A549 treated with DMSO at 1 μM for 4 hours (cell line): Measurements from ENCODE around the gene KLHDC3. TPM values are rescaled to one million over a fixed set of nuclear protein-coding genes. Genes with fewer than 3 reads are reported as not detected.

Experiments
- total RNA-seq: library from RNA; stranded (reverse); fragments of 200-300 nt; extraction: Qiagen RNA extraction; gene quantifications from 5 replicates; pipeline ENCODE4 v1.2.3, GENCODE V29; 2022; ENCODE audit warnings: low read depth

The KLHDC3 gene, protein sequence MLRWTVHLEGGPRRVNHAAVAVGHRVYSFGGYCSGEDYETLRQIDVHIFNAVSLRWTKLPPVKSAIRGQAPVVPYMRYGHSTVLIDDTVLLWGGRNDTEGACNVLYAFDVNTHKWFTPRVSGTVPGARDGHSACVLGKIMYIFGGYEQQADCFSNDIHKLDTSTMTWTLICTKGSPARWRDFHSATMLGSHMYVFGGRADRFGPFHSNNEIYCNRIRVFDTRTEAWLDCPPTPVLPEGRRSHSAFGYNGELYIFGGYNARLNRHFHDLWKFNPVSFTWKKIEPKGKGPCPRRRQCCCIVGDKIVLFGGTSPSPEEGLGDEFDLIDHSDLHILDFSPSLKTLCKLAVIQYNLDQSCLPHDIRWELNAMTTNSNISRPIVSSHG
- total RNA-seq, result 27.9 to 32.8 TPM (median 29.8 TPM) in 5 replicates

DNA sequence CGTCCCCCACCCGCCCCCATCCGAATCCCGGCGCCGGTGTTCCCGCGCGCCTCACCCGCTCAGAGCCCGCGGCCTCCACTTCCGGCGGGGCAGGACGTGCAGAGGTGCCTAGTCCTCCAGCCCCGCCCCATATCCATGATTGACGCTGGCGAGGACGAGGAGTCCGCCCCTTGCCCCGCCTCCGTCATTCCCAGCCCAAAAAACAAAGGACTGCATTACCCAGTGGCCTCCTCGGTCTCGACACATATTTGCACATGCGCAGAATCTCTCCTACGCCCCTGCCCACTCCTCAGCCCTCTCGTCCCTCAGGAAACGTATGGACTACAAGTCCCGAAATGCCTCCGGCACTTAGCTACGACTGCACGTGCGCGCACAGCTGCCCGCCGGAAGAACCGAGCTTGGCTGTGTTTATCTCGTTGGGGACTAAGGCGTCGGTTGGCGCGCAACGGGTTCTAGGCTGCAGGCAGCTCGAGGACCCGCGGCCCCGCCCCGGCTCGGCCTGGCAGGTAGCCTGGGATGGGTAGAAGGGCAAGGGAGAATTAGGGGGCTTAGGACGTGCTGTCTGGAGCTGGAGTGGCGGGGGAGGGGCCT lies at the start of gene KLHDC3, which contains the start of gene MEA1:
Gene KLHDC3, plus strand, starts transcription at position 407 of the 591 bp plus-strand sequence. CDS start 2,944 bp downstream, outside the sequence.
Gene MEA1, minus strand, starts transcription at position 104 of the 591 bp plus-strand sequence. CDS start 133 bp downstream, outside the sequence.

DNA sequence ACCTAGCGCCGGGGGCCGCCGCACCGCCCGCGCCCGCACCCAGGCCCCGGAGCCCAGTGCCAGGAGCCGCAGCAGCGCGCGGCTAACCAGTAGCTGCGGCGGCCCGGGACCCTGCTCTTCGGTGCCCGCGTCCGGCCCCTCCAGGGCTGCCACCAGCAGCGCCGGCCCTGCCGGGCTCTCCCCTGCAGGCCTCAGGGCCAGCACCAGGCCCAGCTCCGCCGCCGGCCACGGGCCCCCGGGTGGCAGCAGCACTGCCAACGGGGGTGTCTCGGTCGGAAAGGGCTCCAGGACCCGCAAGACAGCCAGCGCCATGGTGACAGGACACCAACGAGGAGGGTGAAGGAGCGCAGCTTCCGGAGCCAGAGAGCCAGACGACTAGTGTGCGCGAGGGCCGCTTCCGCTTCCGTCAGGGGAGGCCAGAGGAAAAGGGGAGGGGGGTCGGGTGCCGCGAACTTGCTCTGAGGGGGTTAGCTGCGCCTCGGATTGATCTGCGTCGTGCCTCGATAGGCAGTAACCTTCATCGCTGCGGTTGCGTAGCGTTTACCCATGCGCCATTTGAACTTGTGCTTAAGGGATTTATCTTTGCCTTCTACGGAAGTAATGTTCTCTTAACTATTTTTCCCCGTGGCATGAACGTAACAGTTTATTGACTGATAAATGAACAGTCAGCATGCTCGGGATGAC lies 35.1 kb upstream of the KLHDC3 start, which contains the start of gene PEX6:
Gene PEX6, minus strand, starts transcription at position 343 of the 684 bp plus-strand sequence. Its CDS starts 31 bp downstream, at position 312.

DNA sequence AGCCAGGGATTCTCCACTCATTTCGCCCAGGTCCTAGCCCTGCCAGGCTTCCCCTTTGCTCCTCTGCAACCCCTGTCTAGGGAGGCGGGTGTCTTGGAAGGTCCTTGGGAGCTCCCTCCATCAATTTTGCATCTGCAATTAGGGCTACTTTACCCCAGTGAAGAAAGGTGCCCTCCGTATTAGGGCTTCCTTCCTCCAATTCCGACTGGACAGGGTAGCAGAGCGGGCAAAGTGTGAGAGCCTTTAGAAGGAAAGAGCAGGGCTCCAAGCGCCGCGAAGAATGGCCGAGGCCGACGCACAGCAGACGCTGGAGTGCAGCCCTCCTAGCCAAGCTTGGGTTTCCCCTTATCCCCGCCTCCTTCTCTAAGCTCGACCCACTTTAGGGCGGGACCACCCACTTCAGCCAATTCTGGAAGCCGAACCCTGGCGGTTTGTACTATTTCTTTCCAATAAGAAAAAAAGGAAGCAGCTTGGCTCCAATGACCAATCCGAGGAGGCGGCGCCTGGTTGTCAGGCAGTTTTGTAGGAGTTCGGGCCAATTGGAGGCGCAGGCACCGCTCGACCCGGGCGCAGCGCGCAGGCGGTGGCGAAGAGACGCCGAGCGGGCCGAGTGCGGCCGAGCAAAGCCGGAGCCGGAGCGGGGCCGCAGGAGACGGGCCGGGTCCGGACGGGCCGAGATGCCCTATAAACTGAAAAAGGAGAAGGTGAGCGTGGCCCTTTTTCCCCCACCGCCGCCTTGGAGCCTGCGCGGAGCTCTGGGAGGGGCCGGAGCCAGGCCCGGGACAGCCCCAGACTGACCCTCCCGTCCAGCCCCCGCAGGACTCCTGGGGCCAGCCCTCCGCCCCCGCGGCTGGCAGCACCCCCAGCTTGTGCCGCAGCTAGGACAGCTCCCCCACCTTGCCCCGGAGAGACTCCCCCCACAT lies 29.8 kb upstream of the KLHDC3 start, which contains the start of gene PPP2R5D:
Gene PPP2R5D, plus strand, starts transcription at position 570 of the 923 bp plus-strand sequence. Its CDS starts 108 bp downstream, at position 678.

DNA sequence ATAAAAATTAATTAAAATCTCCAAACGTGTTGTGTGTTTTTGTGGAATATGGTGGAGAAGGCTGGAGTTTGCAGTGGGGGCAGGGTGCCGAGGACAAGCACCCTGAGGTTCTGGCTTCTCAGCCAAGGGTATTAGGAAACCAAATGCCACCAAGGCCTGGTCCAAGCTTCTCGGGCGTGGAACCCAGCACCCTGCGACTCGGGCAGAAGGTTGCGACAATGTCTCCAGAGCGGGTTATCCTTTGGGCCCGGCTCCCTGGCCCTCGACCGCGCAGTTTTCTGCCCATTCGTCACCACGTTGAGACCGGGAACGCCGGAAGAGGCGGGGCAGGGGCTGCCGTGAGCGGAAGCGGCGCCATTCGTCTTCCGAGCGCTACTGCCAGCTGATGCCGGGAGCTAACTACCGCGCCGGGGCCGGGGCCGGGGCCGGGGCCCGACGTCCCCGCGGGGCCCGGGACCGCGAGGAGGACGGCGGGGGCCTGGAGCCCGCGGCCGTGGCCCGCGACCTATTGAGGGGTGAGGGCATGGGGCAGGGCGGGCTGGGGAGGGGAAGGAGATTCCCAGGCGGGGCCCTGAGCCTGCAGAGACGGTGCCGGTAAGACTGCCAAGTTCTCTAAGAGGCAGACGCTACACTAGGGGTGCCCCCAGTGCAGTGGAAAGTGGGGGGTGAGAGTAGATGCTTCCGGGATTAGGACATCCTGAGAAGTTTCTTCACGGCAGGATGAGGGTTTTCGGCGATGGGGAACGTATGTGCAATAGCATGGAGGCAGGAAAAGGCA lies 7.4 kb downstream of the KLHDC3 start, which contains the start of gene RRP36:
Gene RRP36, plus strand, starts transcription at position 354 of the 778 bp plus-strand sequence. Its CDS starts 32 bp downstream, at position 386.

DNA sequence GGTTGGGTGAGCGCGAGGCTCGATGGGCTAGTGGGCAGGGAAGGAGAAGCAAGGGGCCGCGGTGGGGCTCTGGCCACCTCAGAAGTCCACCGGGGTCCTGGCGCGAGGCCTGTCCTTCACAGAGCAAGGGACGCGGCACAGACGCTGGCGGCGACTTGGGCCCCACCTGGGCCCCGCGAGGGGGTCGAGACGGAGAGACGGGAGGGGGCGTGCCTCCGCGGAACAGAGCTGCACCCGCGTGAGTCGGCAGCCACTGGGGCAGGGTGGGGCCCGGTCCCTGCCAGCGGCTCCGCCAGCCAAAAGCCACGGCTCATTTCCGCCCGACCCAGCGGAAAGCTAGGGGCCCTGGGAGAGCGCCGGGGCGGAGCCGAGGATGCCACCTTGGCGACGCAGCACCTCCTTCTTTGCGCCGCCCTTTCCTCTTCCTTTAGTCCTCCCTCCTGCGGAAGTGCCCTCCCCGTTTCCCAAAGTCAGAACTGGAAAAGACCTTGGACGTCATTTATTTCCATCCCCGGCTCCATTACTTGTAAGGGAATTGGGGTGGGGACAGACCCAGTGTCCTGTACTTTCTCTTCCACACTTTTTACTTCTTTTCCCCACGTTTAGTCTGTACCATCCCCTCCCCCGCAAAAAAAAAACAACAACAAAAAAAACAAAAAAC lies 39.6 kb downstream of the KLHDC3 start, which contains the start of gene CUL7:
Gene CUL7, minus strand, starts transcription at position 307 of the 661 bp plus-strand sequence. CDS start 1,063 bp downstream, outside the sequence.

DNA sequence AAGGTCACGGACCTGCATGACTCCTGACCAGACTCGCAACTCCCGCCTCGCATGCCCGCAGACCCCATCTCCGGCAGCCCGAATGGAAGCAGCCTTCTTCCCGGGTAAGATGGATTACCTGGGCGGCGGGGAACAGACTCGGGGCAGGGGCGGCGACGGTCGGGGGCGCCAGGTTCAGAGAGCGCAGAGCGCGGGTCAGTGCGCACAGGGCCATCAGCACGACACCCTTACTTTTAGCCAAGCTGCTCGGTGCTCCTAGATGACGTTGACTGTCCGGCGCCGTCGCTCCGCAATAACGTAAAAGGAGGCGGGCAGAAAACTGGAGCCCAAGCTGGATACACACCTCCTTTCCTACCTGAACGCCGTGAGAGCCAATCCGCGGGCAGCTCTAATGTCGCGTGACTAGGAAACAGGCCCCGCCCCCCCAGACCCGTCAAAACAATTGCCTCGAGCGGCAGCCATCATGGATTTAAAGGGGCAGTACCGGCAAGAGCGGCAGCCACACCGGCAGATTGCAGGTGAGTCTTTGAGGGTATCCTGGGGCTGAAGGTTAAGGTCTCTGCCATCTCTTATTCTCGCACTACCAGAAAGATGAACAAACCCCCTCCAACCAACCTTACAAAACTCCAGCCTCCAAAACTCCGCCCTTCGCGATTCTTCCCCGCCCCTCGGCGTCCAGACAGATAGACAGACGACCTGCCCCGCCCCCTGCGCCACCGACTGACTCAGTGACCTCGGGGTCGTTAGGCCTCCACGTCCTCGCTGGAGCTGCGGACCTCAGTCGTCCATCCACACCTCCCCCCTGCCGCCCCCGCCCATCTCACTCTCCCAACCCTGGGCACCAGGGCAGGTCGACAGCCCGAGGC lies 45.4 kb downstream of the KLHDC3 start, which contains the start of the genes KLC4 and MRPL2:
Gene KLC4, plus strand, starts transcription at position 464 of the 866 bp plus-strand sequence. CDS start 1,705 bp downstream, outside the sequence.
Gene MRPL2, minus strand, starts transcription at position 267 of the 866 bp plus-strand sequence. Its CDS starts 53 bp downstream, at position 214.

Other genes with a start within 250 kb of the KLHDC3 start
- 2.8 to 4.1 TPM (median 3.8 TPM) in 5 replicates for gene BICRAL, start 232.2 kb upstream of the KLHDC3 start, total RNA-seq
- 73.7 to 96.5 TPM (median 78.0 TPM) in 5 replicates for gene RPL7L1, start 134.6 kb upstream of the KLHDC3 start, total RNA-seq
- not detected in 5 replicates for gene PTCRA, start 98.2 kb upstream of the KLHDC3 start, total RNA-seq
- gene CNPY3, start 84.8 kb upstream of the KLHDC3 start, total RNA-seq, result 38.7 to 45.4 TPM (median 43.4 TPM) in 5 replicates
- gene GNMT, start 53.5 kb upstream of the KLHDC3 start, total RNA-seq, result 0.09 to 0.19 TPM (median 0.14 TPM) in 4 of 5 replicates, not detected in the other
- 5.5 to 10.5 TPM (median 9.6 TPM) in 5 replicates for gene PEX6, start 35.1 kb upstream of the KLHDC3 start, total RNA-seq
- 25.2 to 30.8 TPM (median 27.0 TPM) in 5 replicates for gene PPP2R5D, start 29.7 kb upstream of the KLHDC3 start, total RNA-seq
- 84.5 to 98.0 TPM (median 96.9 TPM) in 5 replicates for gene MEA1, start 303 bp upstream of the KLHDC3 start, total RNA-seq
- 69.0 to 76.3 TPM (median 74.7 TPM) in 5 replicates for gene RRP36, start 7.4 kb downstream of the KLHDC3 start, total RNA-seq
- gene CUL7, start 39.6 kb downstream of the KLHDC3 start, total RNA-seq, result 7.3 to 8.5 TPM (median 7.6 TPM) in 5 replicates
- gene MRPL2, start 45.2 kb downstream of the KLHDC3 start, total RNA-seq, result 50.9 to 60.3 TPM (median 57.7 TPM) in 5 replicates
- 7.1 to 8.7 TPM (median 7.6 TPM) in 5 replicates for gene KLC4, start 45.4 kb downstream of the KLHDC3 start, total RNA-seq
- gene PTK7, start 62.1 kb downstream of the KLHDC3 start, total RNA-seq, result 4.3 to 5.8 TPM (median 4.9 TPM) in 5 replicates
- 15.0 to 18.1 TPM (median 17.4 TPM) in 5 replicates for gene SRF, start 157.0 kb downstream of the KLHDC3 start, total RNA-seq
- 5.4 to 10.4 TPM (median 9.7 TPM) in 5 replicates for gene CUL9, start 167.9 kb downstream of the KLHDC3 start, total RNA-seq
- 74.5 to 96.8 TPM (median 85.9 TPM) in 5 replicates for gene DNPH1, start 215.2 kb downstream of the KLHDC3 start, total RNA-seq
- gene TTBK1, start 229.2 kb downstream of the KLHDC3 start, total RNA-seq, result 0.03 to 0.09 TPM (median 0.06 TPM) in 4 of 5 replicates, not detected in the other